SU-DHL-6 (cell line): Measurements from ENCODE around the gene USP13.

ENCODE experiments used
- H2AFZ ChIP-seq: fragments of 200-600 bp; sonication (generic); 2 replicates; pipeline ENCODE4 v1.6.1; 2014; ENCODE audit warnings: low read depth, mild to moderate bottlenecking, moderate library complexity, mixed read lengths, antibody characterized with exemption, low read length; ENCODE audit not compliant: severe bottlenecking
- H3F3A ChIP-seq: fragments of 200-600 bp; shearing (Covaris generic); 2 replicates; pipeline ENCODE4 v1.6.0; 2016; ENCODE audit warnings: antibody characterized with exemption, mild to moderate bottlenecking; ENCODE audit not compliant: insufficient read depth
- H3K27ac ChIP-seq: fragments of 200-600 bp; sonication (generic); 2 replicates; pipeline ENCODE4 v1.5.1; 2016; ENCODE audit warnings: low read depth, mild to moderate bottlenecking, low read length, moderate library complexity, mixed read lengths
- H3K27me3 ChIP-seq: fragments of 200-600 bp; sonication (generic), shearing (Covaris generic); 2 replicates; pipeline ENCODE4 v1.6.0; 2014; ENCODE audit warnings: mild to moderate bottlenecking, low read length
- H3K36me3 ChIP-seq: fragments of 200-600 bp; sonication (generic); 2 replicates; pipeline ENCODE4 v1.6.1; 2014; ENCODE audit warnings: mild to moderate bottlenecking, low read length, mixed read lengths
- H3K4me2 ChIP-seq: fragments of 300-600, 200-600 bp; shearing (Covaris generic), sonication (generic); 2 replicates; pipeline ENCODE4 v1.6.0; 2014; ENCODE audit warnings: low read length, low read depth, mild to moderate bottlenecking; ENCODE audit not compliant: poor library complexity, severe bottlenecking
- H3K4me3 ChIP-seq: fragments of 200-600 bp; sonication (generic); 2 replicates; pipeline ENCODE4 v1.5.1; 2014; ENCODE audit warnings: antibody characterized with exemption, low read length, mild to moderate bottlenecking, mixed read lengths; ENCODE audit not compliant: insufficient read depth, poor library complexity, severe bottlenecking
- H3K79me2 ChIP-seq: fragments of 200-600 bp; sonication (generic); 2 replicates; pipeline ENCODE4 v1.6.1; 2014; ENCODE audit warnings: mild to moderate bottlenecking, low read length, moderate library complexity; ENCODE audit not compliant: insufficient read depth
- H3K9ac ChIP-seq: fragments of 200-600 bp; sonication (generic); 2 replicates; pipeline ENCODE4 v1.7.0; 2014; ENCODE audit warnings: mild to moderate bottlenecking, low read length
- H3K9me2 ChIP-seq: fragments of 200-600 bp; sonication (generic); replicated peaks from 2 replicates; pipeline ENCODE4 v1.6.1; 2014; ENCODE audit warnings: low read length; ENCODE audit not compliant: insufficient read depth
- H3K9me3 ChIP-seq: fragments of 200-600 bp; sonication (generic); 2 replicates; pipeline ENCODE4 v1.6.1; 2014; ENCODE audit warnings: low read length, mixed read lengths; ENCODE audit not compliant: insufficient read depth
- H4K20me1 ChIP-seq: fragments of 200-600 bp; sonication (generic); 2 replicates; pipeline ENCODE4 v1.6.1; 2014; ENCODE audit warnings: low read depth, mild to moderate bottlenecking, antibody characterized with exemption, low read length, moderate library complexity, mixed read lengths
- CTCF ChIP-seq: fragments of 200-600 bp; sonication (generic); IDR thresholded peaks from one replicate; pipeline ENCODE4 v1.5.1; 2017; ENCODE audit warnings: antibody characterized with exemption, mild to moderate bottlenecking, low read length, moderate library complexity; ENCODE audit not compliant: insufficient read depth, poor library complexity, severe bottlenecking
- EZH2phosphoT487 ChIP-seq: fragments of 200-600 bp; sonication (generic), shearing (Covaris generic); conservative IDR thresholded peaks from 2 replicates; pipeline ENCODE4 v1.6.1; 2018; ENCODE audit warnings: mild to moderate bottlenecking, antibody characterized with exemption, low read length, moderate library complexity, mixed read lengths

USP13 gene

GRCh38 chr3:179797192-179797591, 144.4 kb downstream of the USP13 start:
- no peak for TF ChIP-seq CTCF
- TF ChIP-seq EZH2phosphoT487: no peak
- no peaks in the 10 kb centered on the region for H3K79me2 ChIP-seq
- no peaks in the 10 kb centered on the region for H3K9me2 ChIP-seq
- no peak overlapping the region for H3K9ac ChIP-seq
- no peaks in the 10 kb centered on the region for H3K27me3 ChIP-seq
- no peaks in the 10 kb centered on the region for H3K36me3 ChIP-seq
- H4K20me1 ChIP-seq: no peaks in the 10 kb centered on the region
- no peak overlapping the region for H2AFZ ChIP-seq
- no peaks in the 10 kb centered on the region for H3F3A ChIP-seq
- no peak overlapping the region for H3K4me3 ChIP-seq
- no peak overlapping the region for H3K27ac ChIP-seq
- H3K9me3 ChIP-seq: no peaks in the 10 kb centered on the region
- H3K4me2 ChIP-seq: no peak overlapping the region

- Histone ChIP-seq H2AFZ (no peak overlapping the region), H3K9ac (no peak overlapping the region), H3F3A (no peaks in the 10 kb centered on the region), H3K4me2 (no peak overlapping the region), H3K9me2 (no peaks in the 10 kb centered on the region), H3K27me3 (no peaks in the 10 kb centered on the region), H3K4me3 (no peak overlapping the region), H3K36me3 (no peaks in the 10 kb centered on the region), H4K20me1 (no peaks in the 10 kb centered on the region), H3K9me3 (no peaks in the 10 kb centered on the region), H3K27ac (no peak overlapping the region), H3K79me2 (no peaks in the 10 kb centered on the region)
- no peak for TF ChIP-seq CTCF
Observed at GRCh38 chr3:179801263-179801662, 148.4 kb downstream of the USP13 start.

GRCh38 chr3:179801856-179802255, 149.0 kb downstream of the USP13 start:
- H2AFZ ChIP-seq: no peak overlapping the region
- TF ChIP-seq CTCF (no peak), EZH2phosphoT487 (no peak)
- H3K79me2 ChIP-seq: no peaks in the 10 kb centered on the region
- H3F3A ChIP-seq: no peaks in the 10 kb centered on the region
- no peaks in the 10 kb centered on the region for H3K36me3 ChIP-seq
- no peaks in the 10 kb centered on the region for H4K20me1 ChIP-seq
- H3K9me3 ChIP-seq: no peaks in the 10 kb centered on the region
- no peaks in the 10 kb centered on the region for H3K27me3 ChIP-seq
- H3K9me2 ChIP-seq: no peaks in the 10 kb centered on the region
- H3K4me2 ChIP-seq: no peak overlapping the region
- H3K27ac ChIP-seq: no peak overlapping the region
- H3K4me3 ChIP-seq: no peak overlapping the region
- no peak overlapping the region for H3K9ac ChIP-seq

- H3K4me3 ChIP-seq: no peak overlapping the region
- no peak overlapping the region for H3K9ac ChIP-seq
- no peak overlapping the region for H2AFZ ChIP-seq
- no peaks in the 10 kb centered on the region for H3K79me2 ChIP-seq
- H3K9me3 ChIP-seq: no peaks in the 10 kb centered on the region
- no peaks in the 10 kb centered on the region for H3F3A ChIP-seq
- no peak overlapping the region for H3K27ac ChIP-seq
- no peak for TF ChIP-seq EZH2phosphoT487
- no peak for TF ChIP-seq CTCF
- no peak overlapping the region for H3K4me2 ChIP-seq
- no peaks in the 10 kb centered on the region for H3K36me3 ChIP-seq
- H3K27me3 ChIP-seq: no peaks in the 10 kb centered on the region
- no peaks in the 10 kb centered on the region for H3K9me2 ChIP-seq
- H4K20me1 ChIP-seq: no peaks in the 10 kb centered on the region
Observed at GRCh38 chr3:179806177-179806576, 153.3 kb downstream of the USP13 start.
